HFF-Myc (cell line): ENCODE results near the gene EPYC.

Experiments used
- DNase-seq: peaks from one replicate; pipeline ENCODE4 v3.0.0-alpha.2; 2011; ENCODE audit warnings: low read depth; ENCODE audit errors: extremely low read depth
- H3K4me3 ChIP-seq: replicated peaks from 2 replicates; pipeline ENCODE4 v1.5.1; 2011; ENCODE audit warnings: low read depth, mild to moderate bottlenecking, control low read depth, low read length
- TF ChIP-seq, protein P1 (sequence below): IDR thresholded peaks from 2 replicates; pipeline ENCODE4 v1.5.1; 2012; ENCODE audit warnings: mild to moderate bottlenecking, low read depth, low read length, control low read depth; ENCODE audit errors: missing control alignments

Gene EPYC

DNA sequence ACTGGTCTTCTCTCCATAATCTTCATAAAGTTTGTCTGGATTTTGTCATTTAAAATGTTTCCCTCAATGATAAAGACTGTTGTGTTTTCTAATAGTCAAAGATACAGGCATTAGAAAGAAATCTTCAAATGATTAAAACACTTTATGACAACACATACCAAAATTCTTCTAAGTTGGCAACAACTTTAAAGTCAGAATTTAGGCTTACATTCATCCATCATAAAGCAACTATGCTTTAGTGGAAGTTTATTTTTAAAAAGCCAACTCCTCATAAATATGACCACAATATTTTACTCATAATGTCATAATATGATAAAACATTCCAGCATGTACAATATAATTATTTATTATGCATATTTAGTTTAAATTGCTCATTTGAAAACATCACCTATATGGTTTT, 32.5 kb downstream of the EPYC start:
- H3K4me3 ChIP-seq, result no peak overlapping the region
- DNase-seq, result no peak
- TF ChIP-seq, protein P1, sequence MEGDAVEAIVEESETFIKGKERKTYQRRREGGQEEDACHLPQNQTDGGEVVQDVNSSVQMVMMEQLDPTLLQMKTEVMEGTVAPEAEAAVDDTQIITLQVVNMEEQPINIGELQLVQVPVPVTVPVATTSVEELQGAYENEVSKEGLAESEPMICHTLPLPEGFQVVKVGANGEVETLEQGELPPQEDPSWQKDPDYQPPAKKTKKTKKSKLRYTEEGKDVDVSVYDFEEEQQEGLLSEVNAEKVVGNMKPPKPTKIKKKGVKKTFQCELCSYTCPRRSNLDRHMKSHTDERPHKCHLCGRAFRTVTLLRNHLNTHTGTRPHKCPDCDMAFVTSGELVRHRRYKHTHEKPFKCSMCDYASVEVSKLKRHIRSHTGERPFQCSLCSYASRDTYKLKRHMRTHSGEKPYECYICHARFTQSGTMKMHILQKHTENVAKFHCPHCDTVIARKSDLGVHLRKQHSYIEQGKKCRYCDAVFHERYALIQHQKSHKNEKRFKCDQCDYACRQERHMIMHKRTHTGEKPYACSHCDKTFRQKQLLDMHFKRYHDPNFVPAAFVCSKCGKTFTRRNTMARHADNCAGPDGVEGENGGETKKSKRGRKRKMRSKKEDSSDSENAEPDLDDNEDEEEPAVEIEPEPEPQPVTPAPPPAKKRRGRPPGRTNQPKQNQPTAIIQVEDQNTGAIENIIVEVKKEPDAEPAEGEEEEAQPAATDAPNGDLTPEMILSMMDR, result no peak

DNA sequence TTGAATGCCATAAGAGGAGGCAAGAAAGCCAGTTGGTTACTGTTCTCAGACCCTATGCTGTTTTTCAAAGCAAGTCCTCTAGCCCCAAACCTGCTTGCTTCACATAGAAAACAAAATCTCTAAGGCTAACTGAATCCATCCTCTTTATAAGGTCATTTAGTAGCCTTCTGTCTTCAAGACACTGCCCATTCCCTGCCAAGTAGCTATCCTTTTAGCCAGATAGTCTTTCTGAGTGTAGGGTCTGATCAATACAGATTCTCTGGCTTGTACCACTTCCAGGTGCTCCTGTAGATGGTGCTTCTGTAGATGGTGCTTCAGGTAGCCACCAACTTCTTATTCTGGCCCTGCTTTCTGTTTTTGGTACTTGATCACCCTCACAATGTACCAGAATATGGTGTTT, 33.9 kb downstream of the EPYC start:
- DNase-seq, result no peak
- TF ChIP-seq, protein P1, result no peak
- no peak overlapping the region for H3K4me3 ChIP-seq

DNA sequence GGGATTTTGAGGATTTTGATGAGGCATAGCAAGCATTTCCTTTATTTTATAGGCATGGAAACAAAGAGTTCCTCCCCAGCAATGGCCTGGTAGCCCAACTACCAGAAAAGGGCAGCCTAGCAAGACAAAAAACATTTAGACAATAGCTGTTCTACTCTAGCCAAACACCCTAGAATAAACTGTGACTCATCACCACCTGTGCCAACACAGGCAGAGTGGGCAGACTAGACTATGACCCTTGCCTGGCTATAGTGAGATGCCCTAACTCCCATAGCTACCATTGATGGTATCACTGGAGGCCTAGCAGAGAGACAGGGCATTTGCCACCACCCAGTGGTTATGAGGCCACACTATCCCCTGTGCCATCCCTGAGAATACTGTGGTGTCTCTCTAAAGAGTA, 34.3 kb downstream of the EPYC start:
- H3K4me3 ChIP-seq, result no peak overlapping the region
- TF ChIP-seq, protein P1, result no peak
- no peak for DNase-seq

DNA sequence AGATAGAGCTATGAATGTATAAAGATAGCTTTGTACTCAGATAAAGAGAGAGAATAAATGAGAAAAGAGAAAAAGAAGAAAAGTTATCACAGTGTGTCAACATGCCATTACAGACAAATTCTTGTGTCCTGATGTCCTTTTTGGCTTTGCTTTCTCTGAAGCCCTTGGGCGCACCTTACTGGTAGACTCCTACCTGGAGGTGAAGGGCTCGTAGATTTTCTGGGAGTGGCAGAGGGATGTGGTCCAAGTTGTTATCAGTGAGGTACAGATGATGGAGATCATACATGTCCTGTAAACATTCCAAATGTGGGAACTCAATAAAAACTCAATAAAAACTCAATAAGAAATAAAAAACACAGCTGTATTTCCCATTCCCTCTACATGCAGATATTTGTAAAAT, 34.9 kb downstream of the EPYC start:
- DNase-seq, result no peak
- H3K4me3 ChIP-seq, result no peak overlapping the region
- TF ChIP-seq, protein P1, result no peak

DNA sequence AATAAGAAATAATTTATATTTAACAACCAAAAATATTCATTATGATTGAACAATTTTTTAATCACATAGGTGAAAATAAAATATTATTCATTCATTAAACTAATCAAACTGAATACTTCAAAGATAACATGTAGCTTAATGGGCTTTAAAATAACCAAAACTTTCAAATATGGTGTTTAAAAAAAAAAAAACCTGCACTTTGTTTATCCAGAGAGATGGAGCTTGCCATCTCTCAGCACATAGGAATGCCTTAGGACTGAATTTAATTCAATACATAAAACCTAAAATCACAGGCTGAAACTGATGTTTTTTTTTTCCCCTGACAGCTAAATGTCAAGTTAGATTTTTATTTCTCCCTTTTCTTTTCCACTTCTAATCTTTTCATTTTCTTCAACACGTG, 35.4 kb downstream of the EPYC start:
- H3K4me3 ChIP-seq, result no peak overlapping the region
- TF ChIP-seq, protein P1, result no peak
- DNase-seq, result no peak

DNA sequence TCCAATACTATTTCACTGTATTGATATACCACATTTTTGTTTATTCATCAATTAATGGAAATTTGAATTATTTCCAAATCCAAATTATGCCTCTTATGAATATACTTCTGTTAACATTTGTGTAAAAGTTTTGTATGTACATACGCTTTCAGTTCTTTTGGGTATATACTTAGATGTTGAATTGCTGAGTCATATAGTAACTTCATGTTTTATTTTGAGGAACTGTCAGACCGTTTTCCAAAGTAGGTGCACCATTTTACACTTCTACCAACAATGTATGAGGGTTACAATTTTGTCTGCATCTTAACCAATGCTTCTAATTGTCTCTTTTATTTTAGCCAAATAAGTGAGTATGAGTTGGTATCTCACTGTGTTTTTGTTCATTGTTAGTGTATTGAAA, 39.6 kb downstream of the EPYC start:
- DNase-seq, result no peak
- TF ChIP-seq, protein P1, result no peak
- H3K4me3 ChIP-seq, result no peak overlapping the region

DNA sequence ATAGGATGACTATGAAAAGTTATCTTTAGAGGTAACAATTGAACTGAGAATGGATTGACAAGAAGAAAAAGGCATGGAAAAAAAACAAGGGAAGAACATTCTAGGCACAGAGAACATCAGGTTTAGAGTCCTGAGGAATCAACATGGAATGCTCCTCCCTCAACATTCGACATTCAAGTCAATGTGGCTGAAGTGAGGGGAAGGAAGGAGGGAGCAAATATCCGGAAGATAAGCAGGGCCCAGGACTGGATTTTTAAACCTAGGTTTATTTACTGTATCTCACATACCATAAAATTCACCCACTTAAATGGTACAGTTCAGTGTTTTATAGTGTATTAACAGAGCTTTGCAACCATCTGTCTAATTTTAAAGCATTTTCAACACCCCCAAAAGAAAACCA, 40.2 kb downstream of the EPYC start:
- TF ChIP-seq, protein P1, result no peak
- no peak for DNase-seq
- no peak overlapping the region for H3K4me3 ChIP-seq
